Measurements from ENCODE around the gene NBAS.

NBAS gene

GRCh38 chr2:15378148-15378908 lies 182.8 kb downstream of the NBAS start:
- Histone ChIP-seq H3K36me3 (peaks cover 14 to 40% (median 31%) of the 10 kb centered on the region in 3 donors), H3K4me3 (no peak overlapping the region), H3K4me1 (no peaks in the 10 kb centered on the region), H3K27me3 (no peaks in the 10 kb centered on the region), H3K27ac (no peak overlapping the region), H3K9me3 (no peaks in the 10 kb centered on the region)
- TF ChIP-seq, protein P1, sequence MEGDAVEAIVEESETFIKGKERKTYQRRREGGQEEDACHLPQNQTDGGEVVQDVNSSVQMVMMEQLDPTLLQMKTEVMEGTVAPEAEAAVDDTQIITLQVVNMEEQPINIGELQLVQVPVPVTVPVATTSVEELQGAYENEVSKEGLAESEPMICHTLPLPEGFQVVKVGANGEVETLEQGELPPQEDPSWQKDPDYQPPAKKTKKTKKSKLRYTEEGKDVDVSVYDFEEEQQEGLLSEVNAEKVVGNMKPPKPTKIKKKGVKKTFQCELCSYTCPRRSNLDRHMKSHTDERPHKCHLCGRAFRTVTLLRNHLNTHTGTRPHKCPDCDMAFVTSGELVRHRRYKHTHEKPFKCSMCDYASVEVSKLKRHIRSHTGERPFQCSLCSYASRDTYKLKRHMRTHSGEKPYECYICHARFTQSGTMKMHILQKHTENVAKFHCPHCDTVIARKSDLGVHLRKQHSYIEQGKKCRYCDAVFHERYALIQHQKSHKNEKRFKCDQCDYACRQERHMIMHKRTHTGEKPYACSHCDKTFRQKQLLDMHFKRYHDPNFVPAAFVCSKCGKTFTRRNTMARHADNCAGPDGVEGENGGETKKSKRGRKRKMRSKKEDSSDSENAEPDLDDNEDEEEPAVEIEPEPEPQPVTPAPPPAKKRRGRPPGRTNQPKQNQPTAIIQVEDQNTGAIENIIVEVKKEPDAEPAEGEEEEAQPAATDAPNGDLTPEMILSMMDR (IDR thresholded peaks at IDR 0.05): no peak
- DNase-seq: no peak
- intact Hi-C loops (cut with DNase I; ENCODE audit: low total_unique reads): no loop called here

- H3K4me1 ChIP-seq: no peaks in the 10 kb centered on the region
- intact Hi-C loops (cut with DNase I; ENCODE audit: low total_unique reads): no loop called here
- no peaks in the 10 kb centered on the region for H3K9me3 ChIP-seq
- DNase-seq: no peak
- H3K36me3 ChIP-seq: peaks cover 9 to 34% (median 28%) of the 10 kb centered on the region in 3 donors
- no peak overlapping the region for H3K27ac ChIP-seq
- no peak overlapping the region for H3K4me3 ChIP-seq
- no peaks in the 10 kb centered on the region for H3K27me3 ChIP-seq
- TF ChIP-seq, protein P1 (IDR thresholded peaks at IDR 0.05): no peak
These were observed 183.9 kb downstream of the NBAS start for GRCh38 chr2:15377202-15377601.

GRCh38 chr2:15372019-15372418 lies 189.1 kb downstream of the NBAS start:
- Histone ChIP-seq H3K27ac (no peak overlapping the region), H3K9me3 (no peaks in the 10 kb centered on the region), H3K36me3 (peaks cover 7 to 34% (median 25%) of the 10 kb centered on the region in 3 donors), H3K4me3 (no peak overlapping the region), H3K4me1 (no peaks in the 10 kb centered on the region), H3K27me3 (no peaks in the 10 kb centered on the region)
- TF ChIP-seq, protein P1 (IDR thresholded peaks at IDR 0.05): no peak
- no peak for DNase-seq
- intact Hi-C loops (cut with DNase I; ENCODE audit: low total_unique reads): no loop called here

- DNase-seq: no peak
- Histone ChIP-seq H3K4me1 (no peaks in the 10 kb centered on the region), H3K4me3 (no peak overlapping the region), H3K9me3 (no peaks in the 10 kb centered on the region), H3K27ac (no peak overlapping the region), H3K27me3 (no peaks in the 10 kb centered on the region), H3K36me3 (peaks cover 20 to 41% (median 24%) of the 10 kb centered on the region in 3 donors)
- TF ChIP-seq, protein P1 (IDR thresholded peaks at IDR 0.05): no peak
- intact Hi-C loops (cut with DNase I; ENCODE audit: low total_unique reads): no loop called here
These were observed 192.0 kb downstream of the NBAS start for GRCh38 chr2:15369129-15369528.

DNA sequence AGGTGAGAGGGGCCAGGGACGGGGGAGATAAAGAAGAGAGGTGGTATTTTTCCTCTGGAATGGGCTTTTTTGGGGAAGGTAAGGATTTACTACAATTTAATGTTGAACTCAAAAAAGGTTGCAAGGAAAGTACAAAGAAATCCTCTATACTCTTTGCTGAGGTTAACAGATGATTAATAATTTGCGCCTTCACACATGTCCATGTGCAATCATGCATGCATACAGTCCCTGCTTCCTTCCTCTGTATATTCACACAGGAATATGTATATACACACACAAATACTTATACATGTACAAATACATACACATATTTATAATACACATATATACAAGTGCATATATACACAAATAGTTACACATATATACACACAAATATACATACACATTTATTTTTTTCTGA lies 193.4 kb downstream of the NBAS start:
- no peaks in the 10 kb centered on the region for H3K4me1 ChIP-seq

More for the DNA sequence above, 193.4 kb downstream of the NBAS start:
- TF ChIP-seq, protein P1 (IDR thresholded peaks at IDR 0.05): no peak
- intact Hi-C loops (cut with DNase I; ENCODE audit: low total_unique reads): no loop called here
- Histone ChIP-seq H3K27ac (no peak overlapping the region), H3K36me3 (peaks cover 18 to 35% (median 23%) of the 10 kb centered on the region in 3 donors), H3K9me3 (no peaks in the 10 kb centered on the region), H3K4me3 (no peak overlapping the region), H3K27me3 (no peaks in the 10 kb centered on the region)
- no peak for DNase-seq

All from tibial artery (tissue), 4 donors.